Naive thymus-derived CD8-positive, alpha-beta T cell (primary cell): ENCODE data around the gene CACNA2D2. TPM values are rescaled to one million over a fixed set of nuclear protein-coding genes. Genes with fewer than 3 reads are reported as not detected.

Source experiments
- ATAC-seq, 2 donors: fragments of 150-1000 bp; cut with Tn5 transposase in 1 of 2; sonication (Bioruptor Pico), chemical (Tn5 transposase) in 1 of 2; 1 replicate in 1 of 2; 2 replicates in 1 of 2; pipeline ENCODE4 v1.10.0; 2021; ENCODE audit warnings: mild to moderate bottlenecking in 2 of 2, moderate library complexity in 2 of 2
- POLR2A ChIA-PET: fragments of 350-600 bp; sonication (Branson Sonifier 250); formaldehyde crosslinking; loops from one replicate; lab custom pipeline; 2021; ENCODE audit warnings: antibody characterized with exemption; lab: Charles Lee
- DNase-seq, 10 donors: peaks; one replicate each; pipeline versions ENCODE4 v3.0.0 to v3.0.0-alpha.2; 2020 to 2022
- H3K27ac Mint-ChIP-seq, 10 donors: one replicate each; pipeline ENCODE4 v1.8.0; 2020 to 2022; ENCODE audit warnings: mild to moderate bottlenecking in 10 of 10, mixed read lengths in 10 of 10, moderate library complexity in 4 of 10, inconsistent platforms in 1 of 10
- H3K27me3 Mint-ChIP-seq, 5 donors: one replicate each; pipeline ENCODE4 v1.8.0; 2021 to 2022; ENCODE audit warnings: mixed read lengths in 5 of 5
- H3K36me3 Mint-ChIP-seq, 3 donors: one replicate each; pipeline ENCODE4 v1.8.0; 2020 to 2022; ENCODE audit warnings: mixed read lengths in 3 of 3, mild to moderate bottlenecking in 2 of 3, inconsistent platforms in 1 of 3
- H3K4me1 Mint-ChIP-seq, 4 donors: one replicate each; pipeline ENCODE4 v1.8.0; 2021 to 2022; ENCODE audit warnings: mixed read lengths in 4 of 4
- H3K4me3 Mint-ChIP-seq, 10 donors: one replicate each; pipeline ENCODE4 v1.8.0; 2020 to 2022; ENCODE audit warnings: mild to moderate bottlenecking in 10 of 10, mixed read lengths in 10 of 10, moderate library complexity in 6 of 10, inconsistent platforms in 1 of 10
- H3K9me3 Mint-ChIP-seq, 9 donors: one replicate each; pipeline ENCODE4 v1.8.0; 2020 to 2022; ENCODE audit warnings: mixed read lengths in 9 of 9, mild to moderate bottlenecking in 3 of 9, inconsistent platforms in 1 of 9, moderate library complexity in 1 of 9
- polyA plus RNA-seq, 3 donors: library from polyadenylated mRNA; unstranded; fragments of 300-500 nt; fragmentation: Illumina TruSeq; gene quantifications; one replicate each; pipeline ENCODE4 v1.2.3, GENCODE V29; 2021
- total RNA-seq, 8 experiments: library from RNA in 2 of 8; stranded (reverse) in 2 of 8; gene quantifications; one replicate each; pipeline ENCODE4 v1.2.3 and lab custom pipeline; 2021 to 2026

The CACNA2D2 gene
- 1 to 10 TPM; 4.0 to 4.9 TPM for total RNA-seq
- 1 to 10 TPM in 1 of 3 donors, under 1 TPM in 2; 0.40 to 1.5 (median 0.40) TPM for polyA plus RNA-seq
- 1.0 to 6.7 (median 3.9) reads per million in 6 experiments for total RNA-seq (lab: John Stamatoyannopoulos, UW)

DNA sequence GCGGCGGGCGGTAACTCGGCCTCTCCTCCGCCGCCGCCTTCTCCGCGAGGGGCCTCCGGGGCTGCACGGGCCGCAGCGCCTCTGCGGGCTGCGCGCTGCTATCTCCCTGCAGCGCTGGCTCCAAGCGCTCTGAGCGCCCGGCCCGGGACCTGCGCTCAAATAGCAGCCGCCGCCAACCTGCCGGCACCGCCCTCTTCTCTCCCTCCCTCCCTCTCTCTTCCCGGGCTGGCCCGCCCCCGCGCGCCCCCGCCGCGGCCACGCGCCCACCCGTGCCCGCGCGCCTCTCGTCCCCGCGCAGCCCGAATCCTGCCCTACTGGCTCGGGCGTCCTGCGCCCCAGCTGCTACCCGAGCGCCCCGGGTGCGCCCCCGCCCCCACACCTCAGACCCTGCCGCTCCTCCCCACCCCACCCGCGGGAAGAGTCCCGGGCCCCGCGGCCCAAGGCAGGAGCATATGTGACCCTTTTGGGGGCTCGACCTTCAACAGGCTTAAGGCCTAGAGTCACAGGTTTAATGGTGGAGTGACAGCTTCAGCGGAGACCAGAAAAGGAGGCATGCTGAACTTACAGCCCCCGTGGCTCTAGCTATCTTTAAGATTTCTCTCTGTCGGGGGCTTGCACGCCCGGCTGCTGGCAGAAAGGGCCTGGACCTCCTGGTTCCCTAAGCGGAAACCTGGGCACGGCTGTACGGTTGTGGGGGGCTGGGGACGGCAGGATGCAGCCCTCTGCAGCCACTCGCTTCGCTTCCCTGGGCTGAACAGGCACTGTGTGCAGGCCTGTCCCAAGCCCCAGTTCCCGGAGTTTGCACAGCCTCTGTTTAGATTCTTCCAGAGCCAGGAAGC is at the start of gene CACNA2D2:
TSS of gene CACNA2D2 (minus strand) at position 131 of the 839 bp plus-strand sequence. CDS start 211 bp downstream, outside the sequence.
- Mint-ChIP-seq H3K4me3 (peak within 1 kb of the TSS; percentile 68 to 85 (median 78)), H3K27me3 (peaks cover 1 to 37% (median 18%) of the 10 kb centered on the region in 5 donors), H3K27ac (peak within 1 kb of the TSS in 6 of 10 donors; percentile 14 to 77 (median 64)), H3K9me3 (no peaks in the 10 kb centered on the region), H3K4me1 (peaks cover 4 to 15% (median 8%) of the 10 kb centered on the region in 4 donors), H3K36me3 (no peaks in the 10 kb centered on the region)
- POLR2A ChIA-PET: interaction anchor here (0.8 to 1.5 kb wide), 3 partner anchors 13 to 66 kb away, joined by 3 to 6 read pairs (median 3); partner anchors contain the start of gene HEMK1
- ATAC-seq (peak; percentile 90 to 92), DNase-seq (peak; percentile 60 to 87 (median 78))

DNA sequence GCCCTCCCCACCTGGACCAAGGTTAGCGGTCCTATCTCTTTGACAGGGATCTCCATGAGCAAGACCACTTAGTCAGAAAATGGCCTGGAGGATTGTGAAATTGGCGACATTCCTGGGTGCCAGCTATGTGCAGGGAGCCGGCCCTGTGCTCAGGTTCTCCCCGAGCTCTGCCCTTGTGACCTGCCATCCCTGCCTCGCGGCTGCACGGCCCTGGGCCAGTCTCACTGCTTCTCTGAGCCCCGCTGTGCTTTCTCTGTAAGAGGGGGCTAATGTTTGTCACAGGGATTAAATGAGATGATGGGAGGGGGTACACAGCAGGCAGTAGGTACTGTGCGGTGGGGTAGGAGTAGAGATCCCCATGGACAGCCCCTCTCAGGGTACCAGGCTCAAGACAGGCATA is 49.2 kb upstream of the CACNA2D2 start:
- DNase-seq (no peak), ATAC-seq (no peak)
- H3K27ac Mint-ChIP-seq: no peak overlapping the region
- peaks cover 0 to 6% (median 0%) of the 10 kb centered on the region in 4 donors for H3K4me1 Mint-ChIP-seq
- H3K27me3 Mint-ChIP-seq: peaks cover 0 to 1% (median 0%) of the 10 kb centered on the region in 5 donors
- no peaks in the 10 kb centered on the region for H3K36me3 Mint-ChIP-seq
- POLR2A ChIA-PET: interaction anchor here (1.5 kb wide), 1 partner anchor 15 kb away, joined by 3 read pairs; the partner anchor contains the start of gene C3orf18
- no peaks in the 10 kb centered on the region for H3K9me3 Mint-ChIP-seq
- H3K4me3 Mint-ChIP-seq: no peak overlapping the region

DNA sequence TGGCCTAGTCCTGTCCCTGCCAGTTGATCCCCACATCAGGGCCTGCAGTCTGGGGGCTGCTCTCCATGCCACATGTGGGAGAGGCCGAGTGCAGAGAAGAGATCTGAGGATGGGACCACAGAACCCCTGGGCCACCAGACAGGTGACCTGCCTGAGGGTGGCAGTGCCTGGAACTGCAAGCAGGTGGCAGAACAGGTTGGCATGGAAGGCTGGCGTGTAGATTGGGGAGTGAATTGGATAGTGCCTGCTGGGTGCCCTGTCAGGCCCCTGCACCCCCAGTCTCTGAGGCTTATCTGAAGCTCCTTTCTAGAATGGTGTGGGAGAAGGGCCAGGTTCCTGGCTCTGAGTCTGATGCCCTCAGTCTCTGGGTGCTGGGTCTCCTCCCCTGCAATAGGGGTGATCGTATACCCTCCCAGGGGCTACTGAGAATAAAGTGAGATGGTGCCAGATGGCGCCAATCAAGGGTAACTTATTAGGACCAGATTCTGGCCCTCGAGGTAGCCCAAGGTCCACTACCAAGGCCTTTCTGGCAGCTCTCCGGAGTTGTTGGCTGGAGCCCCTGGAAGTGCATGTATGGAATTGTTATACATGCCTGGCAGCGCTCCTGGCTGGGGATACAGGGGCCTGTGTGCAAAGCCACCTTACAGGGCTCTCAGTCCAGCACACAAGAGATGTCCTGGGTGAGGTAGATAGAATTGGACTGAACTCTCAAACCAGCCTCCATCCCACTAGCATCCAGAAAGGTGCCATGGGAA is 48.4 kb upstream of the CACNA2D2 start:
- Mint-ChIP-seq H3K36me3 (no peaks in the 10 kb centered on the region), H3K27me3 (peaks cover 0 to 1% (median 0%) of the 10 kb centered on the region in 5 donors), H3K4me3 (no peak overlapping the region), H3K4me1 (peaks cover 0 to 2% (median 0%) of the 10 kb centered on the region in 4 donors), H3K27ac (peak overlapping the region in 1 of 10 donors; percentile 32), H3K9me3 (no peaks in the 10 kb centered on the region)
- DNase-seq (no peak), ATAC-seq (no peak)
- POLR2A ChIA-PET: interaction anchor here (1.5 kb wide), 1 partner anchor 16 kb away, joined by 3 read pairs; the partner anchor contains the start of gene C3orf18

DNA sequence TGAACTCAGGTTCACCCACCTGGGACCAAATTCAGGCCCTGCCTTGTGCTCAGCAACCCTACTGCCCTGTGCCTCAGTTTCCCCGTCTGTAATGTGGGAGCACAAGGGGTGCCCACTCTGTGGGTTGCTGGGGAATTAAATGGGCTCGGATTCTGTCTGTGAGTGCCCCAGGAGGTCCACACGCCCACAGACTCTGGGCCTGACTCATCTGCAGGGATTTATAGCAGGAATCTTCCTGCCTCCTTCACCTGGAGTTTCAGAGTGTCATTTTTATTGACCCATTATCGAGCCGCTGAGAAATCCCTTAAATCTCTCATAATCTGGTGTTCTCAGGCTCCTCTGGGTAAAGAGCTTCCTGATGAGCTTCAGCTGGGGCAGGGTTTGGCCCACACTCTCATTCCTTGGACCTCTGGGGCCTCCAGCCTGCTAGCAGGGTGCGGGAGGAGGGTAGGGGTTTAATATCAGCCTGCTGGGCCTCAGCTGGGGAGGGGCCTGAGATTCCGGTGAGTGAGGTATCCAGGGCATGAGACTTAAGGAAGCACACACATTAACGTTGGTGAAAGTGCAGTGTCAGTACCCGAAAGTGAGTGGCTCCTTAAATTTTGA is 47.7 kb upstream of the CACNA2D2 start:
- Mint-ChIP-seq H3K27me3 (peaks cover 0 to 1% (median 0%) of the 10 kb centered on the region in 5 donors), H3K36me3 (no peaks in the 10 kb centered on the region), H3K4me1 (peaks cover 0 to 2% (median 0%) of the 10 kb centered on the region in 4 donors), H3K9me3 (no peaks in the 10 kb centered on the region), H3K27ac (peak overlapping the region in 1 of 10 donors; percentile 29), H3K4me3 (no peak overlapping the region)
- ATAC-seq: no peak
- no peak for DNase-seq
- POLR2A ChIA-PET: interaction anchor here (0.8 kb wide), 1 partner anchor 16 kb away, joined by 3 read pairs; the partner anchor contains the start of gene C3orf18

DNA sequence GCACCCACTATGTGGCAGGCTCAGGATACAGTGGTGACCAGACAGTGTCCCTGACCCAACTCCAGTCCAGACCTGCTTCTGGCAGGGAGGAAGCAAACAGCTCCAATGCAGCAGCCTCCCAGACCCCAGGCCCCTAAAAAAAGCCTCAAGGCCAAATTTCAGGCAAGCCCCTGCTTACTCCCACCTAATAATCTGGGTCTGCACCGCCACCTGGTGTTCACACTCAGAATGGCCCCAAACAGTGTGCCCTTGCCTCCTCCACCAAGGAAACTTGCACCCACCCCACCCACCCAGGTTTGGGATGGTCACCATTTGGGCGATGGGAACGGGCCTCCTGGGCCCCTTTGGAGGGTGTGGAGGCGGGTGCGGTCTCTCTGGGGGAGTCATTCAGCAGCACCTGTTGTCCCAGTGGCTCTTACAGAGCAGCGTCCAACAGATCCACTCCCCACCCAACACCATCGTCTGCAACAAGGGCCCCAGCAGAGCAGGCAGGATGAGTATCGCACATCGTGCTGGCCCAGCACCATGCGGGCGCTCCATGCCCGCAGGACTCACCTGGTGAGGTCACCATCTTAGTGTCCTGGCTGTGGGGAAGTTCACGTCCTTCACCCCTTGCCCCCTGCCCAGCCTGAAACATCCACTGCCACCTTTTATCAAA is 46.8 kb upstream of the CACNA2D2 start:
- ATAC-seq (peak; percentile 74 to 89), DNase-seq (peak; percentile 38 to 78 (median 58))
- no peaks in the 10 kb centered on the region for H3K9me3 Mint-ChIP-seq
- no peaks in the 10 kb centered on the region for H3K36me3 Mint-ChIP-seq
- POLR2A ChIA-PET: interaction anchor here (0.8 to 1.5 kb wide), 2 partner anchors 17 to 66 kb away, joined by 3 to 4 read pairs; partner anchors contain the start of genes C3orf18 and MAPKAPK3
- H3K27me3 Mint-ChIP-seq: peaks cover 0 to 1% (median 0%) of the 10 kb centered on the region in 5 donors
- H3K27ac Mint-ChIP-seq: no peak overlapping the region
- H3K4me3 Mint-ChIP-seq: no peak overlapping the region
- H3K4me1 Mint-ChIP-seq: peaks cover 0 to 2% (median 0%) of the 10 kb centered on the region in 4 donors

DNA sequence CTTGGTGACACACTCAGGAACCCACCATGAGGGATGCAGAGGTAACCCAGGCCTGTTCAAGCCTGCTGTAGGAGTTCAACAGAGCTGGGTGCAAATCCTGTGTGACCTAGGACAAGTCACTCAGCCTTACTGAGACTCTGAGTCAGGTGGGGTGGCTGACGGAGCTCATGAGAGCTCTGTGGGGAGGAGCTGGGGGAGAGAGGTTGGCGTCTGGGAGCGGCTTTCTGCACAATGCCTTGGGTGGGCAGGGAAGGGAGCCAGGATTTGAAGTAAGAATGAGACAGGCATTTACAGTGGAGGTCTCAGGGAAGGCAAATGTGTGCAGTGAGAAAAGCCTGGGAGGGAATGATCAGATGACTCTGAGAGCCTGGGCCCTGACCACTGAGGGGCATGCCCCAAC is 45.8 kb upstream of the CACNA2D2 start:
- POLR2A ChIA-PET: interaction anchor here (1.5 kb wide), 1 partner anchor 67 kb away, joined by 4 read pairs; the partner anchor contains the start of gene MAPKAPK3
- Mint-ChIP-seq H3K4me3 (no peak overlapping the region), H3K36me3 (no peaks in the 10 kb centered on the region), H3K27ac (no peak overlapping the region), H3K9me3 (no peaks in the 10 kb centered on the region), H3K27me3 (peaks cover 0 to 1% (median 0%) of the 10 kb centered on the region in 5 donors), H3K4me1 (peaks cover 0 to 2% (median 0%) of the 10 kb centered on the region in 4 donors)
- no peak for DNase-seq
- ATAC-seq: no peak

DNA sequence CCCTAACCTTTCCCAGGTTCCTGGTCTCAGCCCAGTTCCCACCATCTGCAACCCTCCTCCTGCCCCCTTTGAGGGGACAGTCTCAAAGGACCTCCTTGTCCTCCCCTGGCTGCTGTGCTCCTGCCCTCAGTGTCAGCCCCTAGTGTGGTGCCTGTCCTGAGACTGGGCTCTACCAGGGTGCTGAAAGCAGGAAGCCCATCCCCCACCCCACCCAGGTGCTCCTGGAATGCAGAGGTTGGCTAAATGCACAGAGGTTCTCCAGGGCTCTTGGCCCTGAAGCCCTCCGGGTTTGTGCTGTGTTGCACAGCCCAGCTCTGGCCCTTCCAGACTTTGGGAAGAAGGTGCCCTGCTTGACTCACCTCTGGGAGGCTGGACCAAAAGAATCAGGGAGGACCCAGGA is 42.3 kb upstream of the CACNA2D2 start:
- no peak for DNase-seq
- Mint-ChIP-seq H3K4me3 (no peak overlapping the region), H3K27me3 (peaks cover 0 to 6% (median 0%) of the 10 kb centered on the region in 5 donors), H3K4me1 (peaks cover 0 to 4% (median 0%) of the 10 kb centered on the region in 4 donors), H3K9me3 (no peaks in the 10 kb centered on the region), H3K27ac (no peak overlapping the region), H3K36me3 (no peaks in the 10 kb centered on the region)
- POLR2A ChIA-PET: no interaction called here
- ATAC-seq: no peak

DNA sequence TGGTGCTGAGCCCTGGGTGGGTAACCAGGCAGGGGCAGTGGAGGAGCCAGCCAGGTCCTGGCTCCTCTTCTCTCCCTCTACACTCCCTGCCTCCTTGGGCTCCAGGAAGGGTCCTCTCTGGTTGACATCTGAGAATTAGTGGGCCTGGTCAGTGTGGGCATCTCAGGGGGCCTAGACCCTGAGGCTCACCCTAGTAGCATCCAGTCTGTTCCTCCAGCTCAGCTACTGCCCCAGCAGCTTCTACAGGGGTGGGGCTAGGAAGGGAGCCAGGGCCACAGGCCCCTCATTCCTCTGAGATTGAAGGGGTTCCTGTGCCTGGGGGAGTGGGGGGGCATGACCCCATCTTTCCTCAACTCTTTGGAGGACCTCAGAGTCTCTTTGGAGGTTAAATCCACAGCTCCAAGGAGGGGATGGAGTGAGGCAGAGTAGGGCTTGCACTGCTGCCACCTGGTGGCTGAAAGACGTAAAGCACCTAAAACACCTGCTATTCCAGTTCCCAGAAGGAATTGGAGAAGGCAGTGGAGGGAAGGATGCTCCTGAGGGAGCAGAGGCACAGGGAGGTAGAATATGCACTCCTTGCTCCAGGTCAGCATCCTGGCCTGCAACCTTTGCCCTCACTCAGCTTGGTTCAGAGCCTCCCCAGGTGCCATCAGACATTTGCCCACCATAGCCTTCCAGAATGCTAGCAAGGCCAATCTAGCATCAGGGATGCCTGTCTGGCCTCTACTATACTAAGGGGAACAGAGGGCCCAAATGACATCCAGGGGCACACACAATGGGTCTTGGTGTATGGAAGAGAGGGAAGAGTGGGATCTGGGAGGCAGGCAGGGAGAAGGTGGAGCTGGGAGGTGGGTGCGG is 39.0 kb upstream of the CACNA2D2 start:
- Mint-ChIP-seq H3K36me3 (no peaks in the 10 kb centered on the region), H3K4me1 (peaks cover 0 to 2% (median 0%) of the 10 kb centered on the region in 4 donors), H3K9me3 (no peaks in the 10 kb centered on the region), H3K4me3 (no peak overlapping the region), H3K27ac (no peak overlapping the region), H3K27me3 (peaks cover 1 to 11% (median 5%) of the 10 kb centered on the region in 5 donors)
- POLR2A ChIA-PET: interaction anchor here (0.8 to 1.2 kb wide), 2 partner anchors 26 to 105 kb away, joined by 3 read pairs; no protein-coding TSS in a partner anchor
- DNase-seq (peak; percentile 20 to 79 (median 60)), ATAC-seq (peak; percentile 62 to 70)

DNA sequence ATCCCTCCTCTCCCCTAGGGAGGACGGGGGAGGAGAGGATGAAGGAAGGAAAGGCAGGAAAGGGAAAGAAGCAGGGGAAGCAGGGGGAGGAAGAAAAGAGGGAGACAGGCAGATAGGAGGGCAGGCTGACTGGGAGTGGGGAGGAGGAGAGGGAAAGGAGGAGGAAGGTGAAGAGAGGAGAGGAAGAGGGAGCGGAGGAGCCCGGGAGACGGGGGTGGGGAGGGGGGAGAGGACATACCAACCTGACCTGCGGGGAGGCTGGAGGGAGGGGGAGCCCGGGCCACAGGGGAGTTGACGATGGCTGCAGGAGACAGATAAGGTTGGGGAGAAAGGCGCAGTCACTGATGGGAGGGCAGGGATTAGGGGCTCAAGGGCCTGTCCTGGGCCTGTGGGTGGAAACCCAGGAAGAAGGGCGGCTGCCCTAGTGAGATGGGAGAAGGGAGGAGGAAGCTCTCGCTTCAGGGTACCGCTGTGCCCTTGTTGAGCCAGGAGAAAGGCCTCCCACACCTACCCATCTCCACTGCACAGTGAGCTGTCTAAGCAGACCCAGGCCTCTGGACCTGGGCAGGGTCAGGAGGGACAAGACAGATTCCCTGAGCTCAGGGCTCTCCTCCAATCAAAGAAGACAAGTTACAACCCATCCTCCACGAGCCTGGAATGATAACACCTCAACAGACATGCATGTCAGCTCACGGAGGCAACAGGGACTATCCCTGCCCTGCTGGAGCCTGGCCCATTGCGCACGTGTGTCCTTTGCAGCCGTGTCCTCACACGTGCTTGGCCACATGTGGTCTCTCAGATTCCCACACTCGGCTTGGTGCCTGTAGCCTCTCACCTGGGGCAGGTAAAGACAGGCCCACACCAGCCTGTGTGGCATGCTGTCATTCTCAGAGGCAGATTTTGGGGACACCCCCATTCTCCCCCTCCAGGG is 36.2 kb upstream of the CACNA2D2 start:
- H3K27ac Mint-ChIP-seq: peak overlapping the region in 1 of 10 donors; percentile 49
- H3K4me1 Mint-ChIP-seq: peaks cover 0 to 2% (median 0%) of the 10 kb centered on the region in 4 donors
- peaks cover 2 to 21% (median 10%) of the 10 kb centered on the region in 5 donors for H3K27me3 Mint-ChIP-seq
- no peak overlapping the region for H3K4me3 Mint-ChIP-seq
- DNase-seq: no peak
- H3K36me3 Mint-ChIP-seq: no peaks in the 10 kb centered on the region
- H3K9me3 Mint-ChIP-seq: no peaks in the 10 kb centered on the region
- ATAC-seq: no peak
- POLR2A ChIA-PET: interaction anchor here (0.7 kb wide), 1 partner anchor 1680 kb away, joined by 3 read pairs; no protein-coding TSS in a partner anchor
